GM12892 (cell line): Measurements from ENCODE around the gene SSUH2.

Experiments used
- POLR2A ChIP-seq: IDR thresholded peaks from 2 replicates; pipeline ENCODE4 v1.6.1; 2011; ENCODE audit warnings: low read depth, low read length, control low read depth
- POLR2AphosphoS5 ChIP-seq: IDR thresholded peaks from 2 replicates; pipeline ENCODE4 v1.6.1; 2011; ENCODE audit warnings: low read depth, low read length, control low read depth

DNA sequence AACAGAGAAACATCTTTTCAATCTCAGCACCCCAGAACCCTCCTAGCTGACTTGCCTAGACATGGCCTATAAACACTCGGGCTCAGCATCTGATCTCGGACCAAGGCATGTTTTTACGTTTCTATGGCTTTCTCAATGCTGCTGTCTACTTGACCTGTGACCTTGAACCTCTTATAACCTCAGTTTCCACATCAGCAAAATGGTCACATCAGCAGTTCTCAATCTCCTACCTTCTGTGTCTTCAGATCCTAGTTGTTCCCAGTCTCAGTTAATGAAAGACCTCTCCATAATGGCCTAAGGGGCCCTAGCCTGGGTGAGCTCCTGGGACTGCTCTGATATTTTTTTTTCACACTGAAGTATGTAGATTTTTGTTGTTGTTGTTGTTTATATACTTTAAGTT lies 39.6 kb downstream of the SSUH2 start:
- no peak for TF ChIP-seq POLR2AphosphoS5
- no peak for TF ChIP-seq POLR2A
